CD14-positive monocyte (primary cell): ENCODE measurements around the gene CD1B. TPM values are rescaled to one million over a fixed set of nuclear protein-coding genes. Genes with fewer than 3 reads are reported as not detected.

Source experiments
- DNase-seq, 3 donors: peaks; one replicate each; pipeline ENCODE4 v3.0.0-alpha.2; 2011 to 2022
- H2AFZ ChIP-seq: 2 replicates; pipeline ENCODE4 v1.6.0; 2012; ENCODE audit warnings: mild to moderate bottlenecking, low read depth, low read length, inconsistent platforms; ENCODE audit not compliant: insufficient read depth, poor library complexity, severe bottlenecking
- H3K27ac ChIP-seq, 2 donors: 1 replicate in 1 of 2; 2 replicates in 1 of 2; pipeline ENCODE4 v1.5.1; 2012 to 2013; ENCODE audit warnings: low read length in 2 of 2, control low read depth in 1 of 2, inconsistent platforms in 1 of 2, low read depth in 1 of 2, mild to moderate bottlenecking in 1 of 2
- H3K27me3 ChIP-seq, 2 donors: one replicate each; pipeline versions ENCODE4 v1.6.0 to v1.6.1; 2011 to 2013; ENCODE audit warnings: low read length in 2 of 2; ENCODE audit not compliant: control insufficient read depth in 2 of 2, insufficient read depth in 2 of 2
- H3K36me3 ChIP-seq, 2 donors: replicated peaks in 1 of 2; 1 replicate in 1 of 2; 2 replicates in 1 of 2; pipeline versions ENCODE4 v1.5.1 to v1.6.1; 2012 to 2013; ENCODE audit warnings: low read length in 2 of 2, control low read depth in 1 of 2, inconsistent platforms in 1 of 2, mild to moderate bottlenecking in 1 of 2; ENCODE audit not compliant: insufficient read depth in 2 of 2, control insufficient read depth in 1 of 2
- H3K4me1 ChIP-seq, 2 donors: 1 replicate in 1 of 2; 2 replicates in 1 of 2; pipeline versions ENCODE4 v1.5.1 to v1.6.1; 2012 to 2013; ENCODE audit warnings: low read length in 2 of 2, control low read depth in 1 of 2, inconsistent platforms in 1 of 2, mild to moderate bottlenecking in 1 of 2, moderate library complexity in 1 of 2; ENCODE audit not compliant: insufficient read depth in 2 of 2, control insufficient read depth in 1 of 2
- H3K4me2 ChIP-seq: replicated peaks from 2 replicates; pipeline ENCODE3; 2012; ENCODE audit warnings: low read length, moderate library complexity, mild to moderate bottlenecking; ENCODE audit not compliant: poor library complexity, severe bottlenecking; ENCODE audit errors: extremely low read depth
- H3K4me3 ChIP-seq, 3 experiments: fragments of 200-600 bp in 1 of 3; sonication (generic) in 1 of 3; replicated peaks in 1 of 3; 1 replicate in 2 of 3; 2 replicates in 1 of 3; pipeline ENCODE4 v1.5.1; 2011 to 2013; ENCODE audit warnings: low read length in 3 of 3, mild to moderate bottlenecking in 3 of 3, control low read depth in 2 of 3, low read depth in 2 of 3, inconsistent platforms in 1 of 3, moderate library complexity in 1 of 3
- H3K79me2 ChIP-seq: 2 replicates; pipeline ENCODE4 v1.6.0; 2012; ENCODE audit warnings: mild to moderate bottlenecking, control low read depth, inconsistent platforms, low read length, moderate library complexity; ENCODE audit not compliant: insufficient read depth
- H3K9ac ChIP-seq: 2 replicates; pipeline ENCODE4 v1.6.0; 2017; ENCODE audit warnings: low read length, mild to moderate bottlenecking; ENCODE audit not compliant: insufficient read depth, poor library complexity, severe bottlenecking
- H3K9me3 ChIP-seq, 2 donors: replicated peaks in 1 of 2; 1 replicate in 1 of 2; 2 replicates in 1 of 2; pipeline versions ENCODE4 v1.5.1 to v1.6.1; 2012 to 2013; ENCODE audit warnings: low read length in 2 of 2, control low read depth in 1 of 2; ENCODE audit not compliant: control insufficient read depth in 1 of 2, insufficient read depth in 1 of 2
- H4K20me1 ChIP-seq: 2 replicates; pipeline ENCODE4 v1.6.0; 2012; ENCODE audit warnings: mild to moderate bottlenecking, low read length, control low read depth, moderate library complexity; ENCODE audit not compliant: insufficient read depth
- H3K27ac Mint-ChIP-seq, 7 donors: one replicate each; pipeline ENCODE4 v1.8.0; 2020; ENCODE audit warnings: mild to moderate bottlenecking in 7 of 7, mixed read lengths in 7 of 7, moderate library complexity in 6 of 7, inconsistent platforms in 2 of 7
- H3K27me3 Mint-ChIP-seq, 3 donors: one replicate each; pipeline ENCODE4 v1.8.0; 2021 to 2022; ENCODE audit warnings: low read depth in 3 of 3, mild to moderate bottlenecking in 3 of 3, mixed read lengths in 3 of 3, moderate library complexity in 3 of 3, inconsistent platforms in 1 of 3
- H3K36me3 Mint-ChIP-seq, 2 donors: one replicate each; pipeline ENCODE4 v1.8.0; 2020; ENCODE audit warnings: mixed read lengths in 2 of 2, inconsistent platforms in 1 of 2, mild to moderate bottlenecking in 1 of 2
- H3K4me1 Mint-ChIP-seq: one replicate; pipeline ENCODE4 v1.8.0; 2020; ENCODE audit warnings: mild to moderate bottlenecking, mixed read lengths
- H3K4me3 Mint-ChIP-seq, 2 donors: one replicate each; pipeline ENCODE4 v1.8.0; 2020; ENCODE audit warnings: mild to moderate bottlenecking in 2 of 2, mixed read lengths in 2 of 2, moderate library complexity in 1 of 2
- H3K9me3 Mint-ChIP-seq, 7 donors: one replicate each; pipeline ENCODE4 v1.8.0; 2020 to 2022; ENCODE audit warnings: mixed read lengths in 7 of 7, mild to moderate bottlenecking in 6 of 7, moderate library complexity in 6 of 7, inconsistent platforms in 2 of 7
- WGBS: methylation state at CpG from one replicate; pipeline ENCODE4 v1.1.5; 2013; ENCODE audit warnings: missing lambda C conversion rate; ENCODE audit not compliant: insufficient coverage; 5-methylcytosine and 5-hydroxymethylcytosine counted together
- intact Hi-C, 2 donors: fragments of 100-400 bp; cut with micrococcal nuclease; formaldehyde crosslinking; loops; one replicate each; pipeline versions ENCODE4 v1.15.0 to v1.15.1; 2023
- polyA plus RNA-seq, 3 donors: library from polyadenylated mRNA; depleted of rRNA in 1 of 3; unstranded in 2 of 3; stranded (reverse) in 1 of 3; fragments of 300-500 nt in 2 of 3; fragments of >200 nt in 1 of 3; fragmentation: Illumina TruSeq in 2 of 3; gene quantifications; 1 replicate in 2 of 3; 2 replicates in 1 of 3; pipeline ENCODE4 v1.2.3, GENCODE V29; 2012 to 2021
- TF ChIP-seq, protein P1 (sequence below): fragments of 200-600 bp; IDR thresholded peaks from one replicate; pipeline ENCODE4 v1.8.0; 2022; ENCODE audit warnings: antibody characterized with exemption, mild to moderate bottlenecking

Gene CD1B
- polyA plus RNA-seq, 3 donors: 1.3 to 2.7 (median 2.3) TPM

DNA sequence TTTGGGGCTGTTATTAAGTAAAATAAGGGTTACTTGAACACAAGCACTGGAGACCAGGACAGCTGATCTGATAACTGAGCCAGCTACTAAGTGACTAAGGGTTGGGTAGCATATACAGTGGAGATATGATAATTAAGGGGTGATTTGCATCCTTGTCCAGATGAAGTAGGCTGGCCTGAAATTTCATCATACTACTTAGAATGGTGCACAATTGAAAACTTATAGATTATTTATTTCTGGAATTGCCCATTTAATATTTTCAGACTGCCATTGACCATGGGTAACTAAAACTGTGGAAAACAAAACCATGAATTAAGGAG, 3.8 kb upstream of the CD1B start:
- DNase-seq: no peak
- Mint-ChIP-seq H3K36me3 (no peaks in the 10 kb centered on the region), H3K4me1 (peaks cover 16% of the 10 kb centered on the region), H3K27ac (no peak overlapping the region), H3K4me3 (no peak overlapping the region), H3K27me3 (peaks cover 1 to 5% (median 3%) of the 10 kb centered on the region in 3 donors), H3K9me3 (peaks cover 0 to 7% (median 0%) of the 10 kb centered on the region in 7 donors)
- Histone ChIP-seq H3K27me3 (no peaks in the 10 kb centered on the region), H3K4me2 (no peak overlapping the region), H3K4me3 (no peak overlapping the region), H3K79me2 (no peaks in the 10 kb centered on the region), H4K20me1 (no peaks in the 10 kb centered on the region), H3K9me3 (no peaks in the 10 kb centered on the region), H3K9ac (no peak overlapping the region), H3K4me1 (peaks cover 26 to 31% of the 10 kb centered on the region in 2 donors), H3K27ac (no peak overlapping the region), H3K36me3 (no peaks in the 10 kb centered on the region), H2AFZ (no peak overlapping the region)
- intact Hi-C loops: no loop called here
- TF ChIP-seq, protein P1, sequence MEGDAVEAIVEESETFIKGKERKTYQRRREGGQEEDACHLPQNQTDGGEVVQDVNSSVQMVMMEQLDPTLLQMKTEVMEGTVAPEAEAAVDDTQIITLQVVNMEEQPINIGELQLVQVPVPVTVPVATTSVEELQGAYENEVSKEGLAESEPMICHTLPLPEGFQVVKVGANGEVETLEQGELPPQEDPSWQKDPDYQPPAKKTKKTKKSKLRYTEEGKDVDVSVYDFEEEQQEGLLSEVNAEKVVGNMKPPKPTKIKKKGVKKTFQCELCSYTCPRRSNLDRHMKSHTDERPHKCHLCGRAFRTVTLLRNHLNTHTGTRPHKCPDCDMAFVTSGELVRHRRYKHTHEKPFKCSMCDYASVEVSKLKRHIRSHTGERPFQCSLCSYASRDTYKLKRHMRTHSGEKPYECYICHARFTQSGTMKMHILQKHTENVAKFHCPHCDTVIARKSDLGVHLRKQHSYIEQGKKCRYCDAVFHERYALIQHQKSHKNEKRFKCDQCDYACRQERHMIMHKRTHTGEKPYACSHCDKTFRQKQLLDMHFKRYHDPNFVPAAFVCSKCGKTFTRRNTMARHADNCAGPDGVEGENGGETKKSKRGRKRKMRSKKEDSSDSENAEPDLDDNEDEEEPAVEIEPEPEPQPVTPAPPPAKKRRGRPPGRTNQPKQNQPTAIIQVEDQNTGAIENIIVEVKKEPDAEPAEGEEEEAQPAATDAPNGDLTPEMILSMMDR: no peak

DNA sequence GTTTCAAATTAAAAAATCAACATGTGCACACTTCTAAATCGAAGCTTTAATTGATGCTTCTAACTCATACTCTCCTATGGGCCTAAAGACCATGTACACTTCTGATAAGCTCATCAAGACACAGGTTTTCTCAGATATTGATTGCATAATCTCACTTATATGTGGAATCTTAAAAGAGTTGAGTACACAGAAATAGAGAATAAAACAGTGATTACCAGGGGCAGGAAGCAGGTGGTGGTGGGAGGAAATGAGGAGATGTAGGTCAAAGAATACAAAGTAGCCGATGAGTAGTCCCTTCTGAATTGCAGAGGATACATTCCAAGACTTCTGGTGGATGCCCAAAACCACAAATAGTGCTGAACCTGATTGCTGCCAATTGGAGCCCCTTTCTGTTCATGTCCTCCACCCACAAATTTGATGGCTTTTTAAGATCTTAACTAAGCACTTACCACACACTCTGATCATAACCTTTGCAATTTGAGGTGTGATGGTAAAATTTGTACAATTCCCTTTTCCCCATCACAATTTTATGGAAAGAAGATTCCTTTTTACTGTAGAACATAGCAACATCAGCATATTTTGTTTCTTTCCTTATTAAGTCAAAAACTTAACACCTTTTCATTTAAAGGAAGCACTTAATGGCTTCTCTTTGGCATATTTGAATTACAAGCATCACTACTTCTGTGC, 3.3 kb upstream of the CD1B start:
- no peaks in the 10 kb centered on the region for H3K36me3 Mint-ChIP-seq
- DNase-seq: no peak
- Histone ChIP-seq H3K4me2 (no peak overlapping the region), H3K9ac (no peak overlapping the region), H3K36me3 (no peaks in the 10 kb centered on the region), H3K9me3 (no peaks in the 10 kb centered on the region), H3K4me3 (no peak overlapping the region), H4K20me1 (no peaks in the 10 kb centered on the region), H3K79me2 (no peaks in the 10 kb centered on the region), H3K4me1 (peaks cover 29 to 36% of the 10 kb centered on the region in 2 donors), H3K27ac (no peak overlapping the region), H2AFZ (no peak overlapping the region), H3K27me3 (no peaks in the 10 kb centered on the region)
- TF ChIP-seq, protein P1: no peak
- no peak overlapping the region for H3K4me3 Mint-ChIP-seq
- peaks cover 0 to 7% (median 0%) of the 10 kb centered on the region in 7 donors for H3K9me3 Mint-ChIP-seq
- 20% methylated on average over 1 of the region's 2 CpGs for WGBS
- intact Hi-C loops: loop anchor here in 1 of 2 donors (5.0 kb wide), 2 partner anchors 42 to 87 kb away; no protein-coding TSS in a partner anchor
- peaks cover 15% of the 10 kb centered on the region for H3K4me1 Mint-ChIP-seq
- peaks cover 1 to 5% (median 3%) of the 10 kb centered on the region in 3 donors for H3K27me3 Mint-ChIP-seq
- no peak overlapping the region for H3K27ac Mint-ChIP-seq
